ENCODE results near the gene ARPC2. TPM values are rescaled to one million over a fixed set of nuclear protein-coding genes. Genes with fewer than 3 reads are reported as not detected.
A peak's percentile ranks its signal among the peaks of the same experiment; 100 is the strongest.

ARPC2 gene
- total and polyA plus RNA-seq, 10 donors = 262 to 554 (median 374) TPM

DNA sequence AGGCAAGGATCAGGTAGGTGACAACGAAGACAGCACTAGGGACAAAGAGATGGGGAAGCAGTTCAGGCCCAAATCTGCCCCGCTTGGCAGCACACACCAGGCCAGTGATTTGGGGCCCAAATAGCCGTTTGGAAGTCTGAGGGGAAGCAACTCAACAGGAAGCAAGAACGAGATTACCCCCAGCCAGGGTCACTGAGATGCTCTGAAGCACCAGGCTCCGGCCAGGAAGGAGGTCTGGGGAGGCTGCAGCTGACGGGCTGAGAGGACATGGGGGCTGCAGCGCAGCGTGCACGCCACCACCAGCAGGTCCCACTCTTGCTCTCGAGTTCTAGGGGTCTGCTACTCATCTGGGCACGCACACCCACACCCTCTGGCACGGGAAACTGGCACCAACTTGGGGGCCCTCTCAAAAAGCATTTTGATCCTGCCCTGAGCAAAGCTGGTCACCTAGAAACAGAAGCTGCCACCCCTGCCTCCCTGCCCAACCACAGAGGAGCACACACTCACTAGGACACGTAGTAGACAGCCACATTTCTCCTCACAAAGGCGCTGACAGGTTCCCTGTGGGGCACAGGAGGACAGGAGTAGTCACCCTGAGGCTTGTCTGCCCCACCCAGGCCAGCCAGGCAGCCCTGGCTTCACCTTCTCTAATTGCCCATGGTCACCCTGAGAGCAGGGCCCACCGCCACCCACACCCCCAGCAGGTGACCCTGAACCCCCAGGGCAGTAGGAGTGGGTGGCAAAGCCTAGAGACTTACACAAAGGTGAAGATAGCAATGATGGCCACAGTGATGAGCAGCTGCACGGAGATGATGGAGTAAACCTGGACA is 61.8 kb downstream of the ARPC2 start:
- peak overlapping the region in 1 of 8 donors; percentile 45 for H3K27ac ChIP-seq
- 73 to 88% (median 87%) methylated on average over 12 to 16 of the region's 16 CpGs for WGBS, 5 donors
- intact Hi-C loops (cut with DNase I; ENCODE audit: low total_unique reads) = no loop called here
- no peaks in the 10 kb centered on the region for H3K27me3 ChIP-seq (replicated peaks in 1 of 7)
- peak; percentile 64 for DNase-seq
- peaks cover 14 to 50% (median 27%) of the 10 kb centered on the region in 6 donors for H3K4me1 ChIP-seq
- no peaks in the 10 kb centered on the region for H3K9me3 ChIP-seq
- H3K36me3 ChIP-seq = peaks cover 2 to 100% (median 84%) of the 10 kb centered on the region in 6 donors
- H3K4me3 ChIP-seq = no peak overlapping the region
- TF ChIP-seq, protein P1, sequence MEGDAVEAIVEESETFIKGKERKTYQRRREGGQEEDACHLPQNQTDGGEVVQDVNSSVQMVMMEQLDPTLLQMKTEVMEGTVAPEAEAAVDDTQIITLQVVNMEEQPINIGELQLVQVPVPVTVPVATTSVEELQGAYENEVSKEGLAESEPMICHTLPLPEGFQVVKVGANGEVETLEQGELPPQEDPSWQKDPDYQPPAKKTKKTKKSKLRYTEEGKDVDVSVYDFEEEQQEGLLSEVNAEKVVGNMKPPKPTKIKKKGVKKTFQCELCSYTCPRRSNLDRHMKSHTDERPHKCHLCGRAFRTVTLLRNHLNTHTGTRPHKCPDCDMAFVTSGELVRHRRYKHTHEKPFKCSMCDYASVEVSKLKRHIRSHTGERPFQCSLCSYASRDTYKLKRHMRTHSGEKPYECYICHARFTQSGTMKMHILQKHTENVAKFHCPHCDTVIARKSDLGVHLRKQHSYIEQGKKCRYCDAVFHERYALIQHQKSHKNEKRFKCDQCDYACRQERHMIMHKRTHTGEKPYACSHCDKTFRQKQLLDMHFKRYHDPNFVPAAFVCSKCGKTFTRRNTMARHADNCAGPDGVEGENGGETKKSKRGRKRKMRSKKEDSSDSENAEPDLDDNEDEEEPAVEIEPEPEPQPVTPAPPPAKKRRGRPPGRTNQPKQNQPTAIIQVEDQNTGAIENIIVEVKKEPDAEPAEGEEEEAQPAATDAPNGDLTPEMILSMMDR (IDR thresholded peaks at IDR 0.05 in 8 of 11, conservative IDR thresholded peaks at IDR 0.05 in 3 of 11) = no peak
- TF ChIP-seq POLR2AphosphoS5 (IDR thresholded peaks at IDR 0.05) (peak in 1 of 3 donors; percentile 25), POLR2A (IDR thresholded peaks at IDR 0.05) (no peak)

DNA sequence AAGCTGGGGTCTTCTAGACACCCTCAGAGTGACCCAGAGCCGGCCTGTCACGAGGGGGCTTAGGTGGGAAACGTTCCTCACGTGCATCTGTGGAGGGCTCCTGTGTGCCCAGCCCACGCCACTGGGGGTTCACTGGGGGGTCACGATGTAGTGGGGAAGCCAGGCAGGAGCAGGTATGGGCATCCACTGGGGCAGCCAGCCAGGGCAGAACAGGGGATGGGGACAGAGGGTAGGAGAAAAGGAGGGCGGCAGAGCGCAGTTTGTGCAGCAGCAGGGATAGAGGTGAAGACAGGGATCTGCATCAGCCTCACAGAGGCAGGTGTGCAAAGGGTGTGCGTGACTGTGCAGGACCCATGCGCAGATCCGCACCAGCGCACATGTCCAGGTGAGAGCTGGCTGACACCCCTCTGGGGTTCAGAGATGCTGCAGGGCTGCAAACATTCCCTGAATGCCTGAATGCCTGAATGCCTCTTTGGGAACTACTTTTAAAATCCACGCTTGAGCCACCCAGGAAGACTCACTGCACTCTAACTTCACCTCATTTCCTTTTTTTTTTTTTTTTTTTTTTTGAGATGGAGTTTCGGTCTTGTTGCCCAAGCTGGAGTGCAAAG is 63.4 kb downstream of the ARPC2 start:
- no peaks in the 10 kb centered on the region for H3K9me3 ChIP-seq
- WGBS, 5 donors = 92 to 94% (median 93%) methylated on average over 14 of the region's 14 CpGs
- no peaks in the 10 kb centered on the region for H3K27me3 ChIP-seq (replicated peaks in 1 of 7)
- H3K4me1 ChIP-seq = peaks cover 29 to 50% (median 37%) of the 10 kb centered on the region in 6 donors
- H3K36me3 ChIP-seq = peaks cover 2 to 95% (median 68%) of the 10 kb centered on the region in 6 donors
- H3K4me3 ChIP-seq = no peak overlapping the region
- TF ChIP-seq, protein P1 (IDR thresholded peaks at IDR 0.05 in 8 of 11, conservative IDR thresholded peaks at IDR 0.05 in 3 of 11) = no peak
- TF ChIP-seq POLR2AphosphoS5 (IDR thresholded peaks at IDR 0.05) (peak in 1 of 3 donors; percentile 5), POLR2A (IDR thresholded peaks at IDR 0.05) (no peak)
- H3K27ac ChIP-seq = no peak overlapping the region
- DNase-seq = no peak
- intact Hi-C loops (cut with DNase I; ENCODE audit: low total_unique reads) = no loop called here

DNA sequence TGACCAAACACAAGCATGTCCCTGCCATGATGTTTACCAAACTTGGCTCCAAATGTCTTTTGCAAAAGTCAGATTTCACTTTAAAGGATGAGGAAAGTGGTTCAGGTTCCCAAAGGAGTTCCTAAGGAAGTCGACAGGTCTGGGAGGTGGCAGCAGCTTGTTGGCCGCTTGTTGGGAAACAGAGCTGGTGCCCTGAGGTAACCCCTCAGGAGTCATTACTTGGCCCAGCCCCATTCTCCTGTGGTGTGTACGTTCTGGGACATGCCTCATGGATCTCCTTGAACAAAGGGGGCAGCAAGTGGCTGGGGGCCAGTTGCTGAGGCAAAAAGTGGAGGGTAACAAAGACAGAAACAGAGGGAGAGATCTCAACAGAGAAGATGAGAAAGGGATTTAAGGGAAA is 64.5 kb downstream of the ARPC2 start:
- 74 to 88% (median 86%) methylated on average over 3 of the region's 3 CpGs for WGBS, 5 donors
- peaks cover 40 to 52% (median 46%) of the 10 kb centered on the region in 6 donors for H3K4me1 ChIP-seq

More for the DNA sequence above, 64.5 kb downstream of the ARPC2 start:
- Histone ChIP-seq H3K4me3 (no peak overlapping the region), H3K27ac (peak overlapping the region in 3 of 8 donors; percentile 15 to 97 (median 96)), H3K9me3 (no peaks in the 10 kb centered on the region), H3K27me3 (replicated peaks in 1 of 7) (no peaks in the 10 kb centered on the region), H3K36me3 (peaks cover 2 to 89% (median 57%) of the 10 kb centered on the region in 6 donors)
- TF ChIP-seq POLR2A (IDR thresholded peaks at IDR 0.05) (no peak), POLR2AphosphoS5 (IDR thresholded peaks at IDR 0.05) (no peak)
- TF ChIP-seq, protein P1 (IDR thresholded peaks at IDR 0.05 in 8 of 11, conservative IDR thresholded peaks at IDR 0.05 in 3 of 11) = no peak
- intact Hi-C loops (cut with DNase I; ENCODE audit: low total_unique reads) = no loop called here
- DNase-seq = no peak
